BJ (cell line): ENCODE measurements around the gene EMP1. TPM values are rescaled to one million over a fixed set of nuclear protein-coding genes. Genes with fewer than 3 reads are reported as not detected.

ENCODE experiments used
- CTCF ChIA-PET: fragments of 350-600 bp; formaldehyde crosslinking; extraction: SDS; loops from one replicate; lab custom pipeline; 2021; ENCODE audit warnings: antibody characterized with exemption, inconsistent platforms; lab: Yijun Ruan, JAX
- POLR2A ChIA-PET: fragments of 300-600 bp; sonication (Branson Sonifier 250); formaldehyde crosslinking; extraction: SDS; loops from one replicate; lab custom pipeline; 2021; ENCODE audit warnings: antibody characterized with exemption; lab: Charles Lee
- DNase-seq: peaks from one replicate; pipeline ENCODE4 v3.0.0-alpha.2; 2011; ENCODE audit warnings: low read depth
- H3K27me3 ChIP-seq: 2 replicates; pipeline ENCODE4 v1.6.0; 2011; ENCODE audit warnings: low read length; ENCODE audit not compliant: control insufficient read depth, insufficient read depth
- H3K36me3 ChIP-seq: 2 replicates; pipeline ENCODE4 v1.5.1; 2011; ENCODE audit warnings: low read length; ENCODE audit not compliant: control insufficient read depth, insufficient read depth
- H3K4me3 ChIP-seq: 2 replicates; pipeline ENCODE4 v1.5.1; 2011; ENCODE audit warnings: low read depth, mild to moderate bottlenecking, control low read depth, low read length
- CTCF ChIP-seq: IDR thresholded peaks from 2 replicates; pipeline ENCODE4 v1.5.1; 2011; ENCODE audit warnings: low read depth, mild to moderate bottlenecking, control low read depth, inconsistent platforms, low read length, moderate library complexity; ENCODE audit not compliant: insufficient read depth
- polyA minus RNA-seq: library from RNA; depleted of rRNA, polyadenylated mRNA; stranded (reverse); fragments of >200 nt; gene quantifications from 2 replicates; pipeline ENCODE4 v1.2.3, GENCODE V29; 2011; rRNA and poly(A)+ RNA removed
- polyA plus RNA-seq: library from polyadenylated mRNA; depleted of rRNA; stranded (reverse); fragments of >200 nt; gene quantifications from 2 replicates; pipeline ENCODE4 v1.2.3, GENCODE V29; 2011; rRNA removed

The EMP1 gene
- polyA plus RNA-seq (228 and 258 TPM in 2 replicates), polyA minus RNA-seq (157 and 239 TPM in 2 replicates)

- POLR2A ChIA-PET: interaction anchor here (0.6 to 1.1 kb wide), 17 partner anchors 9 to 1029 kb away, joined by 3 to 10 read pairs (median 4); no protein-coding TSS in a partner anchor
- no peaks in the 10 kb centered on the region for H3K36me3 ChIP-seq
- DNase-seq: peak; percentile 100
- H3K4me3 ChIP-seq: peak within 1 kb of the TSS; percentile 60
- TF ChIP-seq CTCF: no peak
- CTCF ChIA-PET: interaction anchor here (0.6 to 1.6 kb wide), 10 partner anchors 11 to 1479 kb away, joined by 3 to 6 read pairs (median 4); no protein-coding TSS in a partner anchor
- no peaks in the 10 kb centered on the region for H3K27me3 ChIP-seq
These were observed at the start of gene EMP1 for GRCh38 chr12:13196130-13196921. TSS of gene EMP1 (plus strand) at chr12:13196726. CDS start at chr12:13211511, 14,785 bp downstream.

- no peaks in the 10 kb centered on the region; the same call in 1 of the 2 replicates for H3K27me3 ChIP-seq
- no peak overlapping the region for H3K4me3 ChIP-seq
- POLR2A ChIA-PET: no interaction called here
- CTCF ChIA-PET: interaction anchor here (0.8 to 1.1 kb wide), 2 partner anchors 24 to 63 kb away, joined by 3 read pairs; no protein-coding TSS in a partner anchor
- no peaks in the 10 kb centered on the region for H3K36me3 ChIP-seq
- DNase-seq: no peak
- TF ChIP-seq CTCF: no peak
These were observed 48.6 kb upstream of the EMP1 start for GRCh38 chr12:13147688-13148484.

- no peak for TF ChIP-seq CTCF
- ChIA-PET POLR2A (no interaction called here), CTCF (interaction anchor here (0.8 to 1.1 kb wide), 2 partner anchors 24 to 63 kb away, joined by 3 read pairs; no protein-coding TSS in a partner anchor)
- Histone ChIP-seq H3K36me3 (no peaks in the 10 kb centered on the region), H3K27me3 (no peaks in the 10 kb centered on the region; the same call in 1 of the 2 replicates), H3K4me3 (no peak overlapping the region)
- no peak for DNase-seq
These were observed 48.1 kb upstream of the EMP1 start for GRCh38 chr12:13148485-13148847.

- no peaks in the 10 kb centered on the region; the same call in 1 of the 2 replicates for H3K27me3 ChIP-seq
- no peak for TF ChIP-seq CTCF
- H3K4me3 ChIP-seq: no peak overlapping the region
- POLR2A ChIA-PET: no interaction called here
- no peak for DNase-seq
- H3K36me3 ChIP-seq: no peaks in the 10 kb centered on the region
- CTCF ChIA-PET: no interaction called here
These were observed 47.1 kb upstream of the EMP1 start for GRCh38 chr12:13149411-13149810.
